T-helper 2 cell treated with Interferon-gamma antibody and Interleukin-4, amounts not matched to agents 100 ng/mL and 5 ng/mL, for 36 hours (primary cell): ENCODE data around the gene SORCS2. TPM values are rescaled to one million over a fixed set of nuclear protein-coding genes. Genes with fewer than 3 reads are reported as not detected.

Source experiments
- intact Hi-C: fragments of 100-400 bp; cut with micrococcal nuclease; formaldehyde crosslinking; loops from one replicate; pipeline ENCODE4 v1.15.1; 2023
- total RNA-seq: library from RNA; stranded (reverse); gene quantifications from 2 replicates; pipeline ENCODE4 v1.2.3, GENCODE V29; 2022

SORCS2 gene
- total RNA-seq, 1 donor from 2014 or later, result 0.05 TPM

DNA sequence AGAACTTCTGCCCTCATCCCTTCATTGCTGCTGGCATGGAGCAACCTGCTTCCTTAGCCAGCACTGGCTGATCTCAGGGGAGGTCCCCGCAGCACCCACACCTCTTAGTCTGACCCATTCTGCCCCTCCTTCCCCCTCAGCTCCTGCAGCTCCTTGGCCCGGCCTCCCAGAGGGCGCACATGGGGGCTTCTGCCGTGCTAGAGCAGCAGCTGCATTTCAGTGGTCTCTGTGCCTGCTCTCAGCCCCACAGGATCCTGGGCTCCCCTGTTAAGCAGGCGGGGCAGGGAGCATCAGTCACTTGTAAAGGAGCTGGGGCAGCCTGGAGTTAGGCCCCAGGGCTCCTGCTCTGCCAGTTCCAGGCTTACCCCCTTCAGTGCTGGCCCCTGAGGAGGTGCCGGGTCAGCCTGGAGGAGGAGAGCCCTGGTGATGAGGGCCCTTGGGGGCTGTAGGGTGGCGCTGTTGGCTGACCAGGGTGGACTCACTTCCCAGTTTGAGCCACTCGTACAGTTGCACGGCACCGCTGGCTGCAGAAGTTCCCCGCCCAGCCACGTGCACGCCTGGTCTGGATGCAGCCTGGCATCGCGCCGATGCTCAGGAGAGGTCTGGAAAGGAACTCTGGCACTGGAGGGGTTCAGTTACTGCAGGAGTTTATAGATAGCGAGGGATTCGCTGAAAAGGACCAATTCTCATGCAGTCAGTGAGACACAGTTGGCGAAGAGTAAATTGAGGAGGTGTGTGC, 327.5 kb downstream of the SORCS2 start:
- intact Hi-C loops, result no loop called here

DNA sequence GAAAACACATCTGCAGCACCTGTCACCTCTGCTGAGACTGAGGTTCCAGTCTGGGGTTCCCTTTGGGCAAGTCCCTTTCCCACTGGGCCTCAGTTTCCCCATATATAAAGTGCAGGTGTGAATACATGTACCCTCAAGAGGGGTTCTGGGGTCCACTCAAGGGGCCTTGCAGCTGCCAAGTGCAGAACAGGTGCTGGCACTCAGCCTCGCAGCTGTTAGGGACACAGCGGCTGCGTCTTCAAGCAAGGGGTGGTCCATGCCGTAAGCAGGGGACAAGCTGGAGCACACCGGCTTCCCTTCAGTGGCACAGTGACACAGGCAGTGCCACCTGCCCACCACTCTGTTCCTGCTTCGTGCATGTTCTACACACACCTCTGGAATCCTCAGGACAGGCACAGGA, 329.3 kb downstream of the SORCS2 start:
- intact Hi-C loops, result no loop called here

- intact Hi-C loops, result no loop called here
These were observed 330.3 kb downstream of the SORCS2 start for GRCh38 chr4:7522452-7523220.

DNA sequence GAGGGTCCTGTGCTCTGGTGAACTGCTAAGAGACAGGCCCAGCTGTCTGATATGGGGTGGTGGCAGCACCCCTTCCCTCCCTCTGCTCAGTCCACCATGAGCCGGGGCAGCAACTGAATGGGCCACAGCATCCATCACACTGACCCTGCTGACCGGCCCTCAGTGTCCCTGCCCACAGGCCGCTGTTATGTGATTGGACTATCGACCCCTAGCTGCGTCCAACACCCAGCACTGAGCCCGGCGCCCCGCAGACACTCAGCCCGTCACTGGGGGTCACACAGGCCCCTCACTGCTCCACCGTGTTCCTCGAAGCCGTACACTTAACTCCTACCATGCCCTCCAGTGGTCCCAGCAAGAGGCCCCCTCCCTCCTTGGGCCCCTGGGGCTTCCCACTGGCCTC, 331.2 kb downstream of the SORCS2 start:
- intact Hi-C loops, result no loop called here

- intact Hi-C loops, result no loop called here
These were observed 331.8 kb downstream of the SORCS2 start for GRCh38 chr4:7524064-7524682.

DNA sequence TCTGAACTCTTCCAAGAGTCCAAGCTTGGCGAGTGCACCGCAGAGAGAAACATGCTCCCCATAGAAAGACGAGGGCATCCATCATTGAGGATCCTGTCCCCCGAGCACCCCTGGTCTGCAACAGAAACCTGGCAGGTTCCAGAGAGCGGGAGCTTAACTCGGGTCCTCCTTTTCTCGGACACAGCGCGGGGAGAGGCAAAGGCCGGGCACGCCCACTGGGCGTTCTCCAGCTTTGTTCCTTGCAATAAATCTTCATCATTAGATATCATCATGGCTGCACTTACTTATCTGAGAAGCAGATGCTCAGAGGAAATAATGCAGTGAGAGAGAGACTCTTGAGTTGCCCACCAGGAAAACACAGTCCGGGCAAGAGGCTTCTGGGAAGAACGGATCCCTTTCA, 332.5 kb downstream of the SORCS2 start:
- intact Hi-C loops, result no loop called here

DNA sequence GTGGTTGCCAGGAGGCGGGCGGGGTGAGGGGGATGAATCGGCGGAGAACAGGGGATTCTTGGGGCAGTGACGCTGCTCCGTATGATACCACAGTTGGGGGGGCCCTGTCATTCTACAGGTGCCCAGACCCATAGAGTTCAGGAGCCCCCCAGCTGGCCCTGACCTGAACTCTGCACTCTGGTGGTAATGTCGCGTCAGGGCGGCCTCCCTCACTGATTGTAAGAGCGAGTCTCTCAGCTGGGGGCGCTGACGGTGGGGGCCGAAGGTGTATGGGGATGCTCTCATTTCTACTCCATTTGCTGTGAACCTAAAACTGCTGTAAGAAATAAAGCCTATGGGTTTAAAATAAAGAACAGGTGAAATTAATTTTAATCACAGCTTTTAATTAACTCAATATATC, 334.2 kb downstream of the SORCS2 start:
- intact Hi-C loops, result no loop called here

GRCh38 chr4:7526929-7527535, 334.7 kb downstream of the SORCS2 start:
- intact Hi-C loops, result no loop called here

- intact Hi-C loops, result no loop called here
These were observed 337.2 kb downstream of the SORCS2 start for GRCh38 chr4:7529368-7530080.

DNA sequence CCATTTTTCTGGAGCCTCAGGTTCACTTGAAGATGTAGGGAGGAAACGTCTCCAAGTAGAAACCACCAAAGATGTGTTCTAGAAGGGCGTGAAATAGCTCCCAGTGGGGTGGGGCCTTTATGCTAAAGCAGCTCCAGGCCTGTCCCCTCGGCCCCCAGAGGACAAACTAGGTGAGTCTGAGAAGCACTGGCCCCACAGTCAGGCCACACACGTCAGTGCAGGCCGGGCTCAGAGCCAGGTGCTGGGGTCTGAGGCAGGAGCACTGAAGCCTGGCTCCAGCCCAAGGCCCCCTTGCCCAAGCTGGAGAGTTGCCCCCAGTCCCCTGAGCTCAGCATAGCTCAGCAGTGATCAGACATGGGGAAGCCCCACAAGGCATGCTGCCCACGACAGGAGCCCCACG, 337.7 kb downstream of the SORCS2 start:
- intact Hi-C loops, result no loop called here

DNA sequence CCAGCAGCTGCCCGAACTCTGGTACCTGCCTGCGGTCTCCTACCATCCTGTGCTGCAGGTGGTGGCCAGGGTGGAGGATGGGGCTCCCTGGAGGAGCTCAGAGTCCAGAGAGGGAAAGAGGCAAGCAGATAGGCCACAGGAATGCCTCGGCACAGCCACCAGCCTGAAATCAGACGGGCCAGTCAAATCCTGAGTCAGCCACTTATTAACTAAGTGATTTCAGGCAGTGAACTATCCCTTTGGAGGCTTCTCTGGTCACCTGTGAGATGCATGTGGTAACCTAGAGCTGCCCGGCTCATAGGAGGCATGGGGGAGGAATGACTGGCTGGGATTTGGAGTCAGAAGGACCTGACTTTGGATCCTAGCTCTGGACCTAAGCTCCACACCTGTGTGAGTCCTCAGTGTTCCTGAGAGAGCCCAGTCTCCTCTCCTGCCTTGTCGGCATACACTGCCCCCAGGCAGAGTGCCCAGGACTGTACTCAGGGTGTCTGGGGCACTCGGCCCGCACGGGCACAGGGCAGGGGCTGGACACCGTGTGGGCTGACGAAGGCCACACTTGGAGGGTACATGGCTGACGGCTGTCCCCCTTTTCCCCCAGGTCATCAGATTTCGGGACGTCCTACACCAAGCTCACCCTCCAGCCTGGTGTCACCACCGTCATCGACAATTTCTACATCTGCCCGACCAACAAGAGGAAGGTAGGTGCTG, 338.7 kb downstream of the SORCS2 start:
- intact Hi-C loops, result no loop called here

GRCh38 chr4:7531640-7531994, 339.3 kb downstream of the SORCS2 start:
- intact Hi-C loops, result no loop called here

DNA sequence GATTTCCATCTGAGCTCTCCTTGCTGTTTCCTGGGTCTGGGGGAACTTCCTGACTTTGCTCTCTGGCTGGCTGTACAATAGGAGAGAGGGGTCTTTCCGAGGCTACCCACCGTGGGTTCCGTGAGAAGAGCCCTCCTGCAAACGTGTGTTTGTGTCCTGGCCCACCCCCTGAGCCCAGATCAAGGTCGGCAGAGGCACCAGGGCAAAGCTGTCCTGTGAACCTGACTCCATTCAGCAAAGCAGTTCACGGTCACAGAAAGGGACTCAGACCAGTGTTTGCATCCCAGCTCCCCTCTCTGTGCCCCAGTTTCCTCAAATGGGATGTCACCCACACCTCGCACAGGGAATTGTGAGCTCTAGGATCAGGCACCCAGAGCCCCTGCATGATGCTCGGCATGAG, 339.7 kb downstream of the SORCS2 start:
- intact Hi-C loops, result no loop called here

DNA sequence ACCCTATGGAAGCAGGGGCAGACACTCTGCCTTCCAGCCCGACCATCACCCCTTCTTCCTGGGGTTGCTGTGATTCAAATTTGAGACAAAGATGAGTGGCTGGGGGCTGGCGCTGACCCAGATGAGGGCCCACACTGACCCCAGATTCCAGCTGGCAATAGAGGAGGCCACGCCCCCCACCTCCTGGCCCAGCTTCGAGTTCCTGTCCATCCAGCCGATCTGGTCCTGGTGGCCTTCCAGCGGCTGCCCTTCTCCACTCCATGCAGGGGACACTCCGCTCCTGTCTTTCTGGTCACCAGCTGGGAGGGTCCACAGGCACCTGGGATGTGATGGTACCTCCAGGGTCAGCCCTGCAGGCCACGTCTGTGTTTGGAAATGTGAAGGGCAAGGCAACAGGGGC, 340.9 kb downstream of the SORCS2 start:
- intact Hi-C loops, result no loop called here

DNA sequence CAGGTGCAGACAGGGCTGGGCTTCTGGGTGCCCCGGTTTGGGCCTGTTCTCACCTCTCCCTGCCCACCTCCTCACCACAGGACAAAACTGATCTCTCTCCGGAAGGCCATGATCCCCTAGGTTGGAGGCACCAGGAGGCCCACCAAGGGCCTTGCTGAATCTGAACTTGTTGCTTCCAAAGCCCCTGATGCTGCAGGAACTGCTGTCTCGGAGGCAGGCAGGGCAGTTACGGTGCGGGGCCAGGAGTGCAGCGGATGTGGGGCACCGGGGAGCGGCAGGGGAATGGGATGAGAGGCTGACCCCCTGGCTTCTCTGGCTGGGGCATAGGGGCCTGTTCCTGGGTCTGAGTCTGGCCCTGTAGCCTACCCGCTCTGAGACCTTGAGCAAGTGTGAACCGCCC, 342.8 kb downstream of the SORCS2 start:
- intact Hi-C loops, result no loop called here

DNA sequence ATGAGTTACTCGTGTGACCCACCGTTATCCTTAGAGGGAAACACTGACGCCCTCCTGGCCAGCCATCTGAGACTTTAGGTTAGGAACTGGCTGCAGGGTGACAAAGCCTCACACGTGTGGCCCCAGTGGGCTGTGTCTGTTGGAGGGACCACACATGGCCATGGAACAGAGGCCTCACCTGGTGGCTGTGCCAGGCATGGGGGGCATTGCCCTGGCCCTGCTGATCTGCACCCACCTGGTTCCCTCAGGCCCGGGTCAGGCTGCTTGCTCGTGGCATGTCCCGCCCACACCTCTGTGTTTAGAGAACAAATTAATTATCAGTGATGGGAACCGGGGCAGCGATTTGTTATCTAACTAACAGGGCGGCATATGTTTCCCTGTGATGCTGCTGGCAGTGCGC, 343.3 kb downstream of the SORCS2 start:
- intact Hi-C loops, result no loop called here

DNA sequence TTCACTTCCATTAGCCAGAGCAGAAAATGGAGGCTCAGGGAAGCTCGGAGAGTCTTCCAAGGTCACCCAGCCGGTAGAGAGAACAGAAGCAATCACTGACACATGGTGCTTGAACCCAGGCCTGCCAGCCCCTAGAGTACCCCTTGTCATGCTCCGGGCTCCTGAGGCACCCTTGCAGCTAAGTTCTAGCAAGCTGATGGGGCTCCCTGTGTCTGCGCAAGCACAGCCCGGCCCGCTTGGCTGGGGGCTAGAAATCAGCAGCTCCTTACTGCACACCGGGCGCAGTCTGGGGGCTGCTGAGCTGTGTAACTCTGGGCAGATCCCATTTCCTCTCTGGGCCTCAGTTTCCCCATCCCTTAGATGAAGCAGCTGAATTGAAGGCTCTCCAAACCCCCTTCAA, 344.5 kb downstream of the SORCS2 start:
- intact Hi-C loops, result no loop called here

DNA sequence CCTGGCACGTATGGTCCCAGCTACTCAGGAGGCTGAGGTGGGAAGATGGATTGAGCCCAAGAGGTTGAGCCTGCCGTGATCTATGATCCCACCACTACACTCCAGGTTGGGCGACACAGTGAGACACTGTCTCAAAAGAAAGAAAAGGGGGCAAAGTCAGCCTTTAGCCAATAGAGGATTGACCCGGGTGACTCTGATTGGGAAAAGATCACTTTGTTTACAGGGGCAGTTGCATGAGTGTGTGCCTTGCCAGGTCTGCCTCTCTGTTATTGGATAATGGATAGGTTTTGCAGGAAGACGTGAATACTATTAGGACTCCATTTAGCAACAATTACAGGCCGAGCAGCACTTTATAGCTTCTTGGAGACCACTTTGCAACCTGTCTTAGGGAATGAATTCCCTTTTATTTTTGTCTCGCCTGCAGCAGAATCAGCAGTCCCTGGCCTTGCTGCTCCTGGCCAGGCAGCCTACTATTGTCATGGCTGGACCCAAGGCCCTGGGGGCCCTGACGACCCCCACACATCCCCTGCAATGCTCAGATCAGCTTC, 345.6 kb downstream of the SORCS2 start:
- intact Hi-C loops, result no loop called here

DNA sequence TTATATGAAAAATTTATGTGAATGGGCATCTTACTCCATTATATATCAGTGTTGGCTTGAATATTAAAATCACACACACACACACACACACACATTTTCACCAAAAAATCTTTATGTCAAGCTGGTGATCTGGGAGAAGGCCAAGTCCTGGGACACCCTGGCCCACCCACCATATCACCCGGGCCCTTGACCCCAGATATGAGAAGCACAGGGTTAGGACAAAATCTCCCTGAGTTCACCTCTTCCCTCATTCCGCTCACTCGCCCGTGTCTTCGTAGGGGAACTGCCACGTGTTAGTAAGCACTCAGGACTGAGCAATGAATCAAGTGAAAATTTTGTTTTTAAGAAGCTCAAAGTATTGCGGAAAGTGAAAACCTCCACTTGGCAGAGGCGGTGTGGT, 346.2 kb downstream of the SORCS2 start:
- intact Hi-C loops, result no loop called here

GRCh38 chr4:7539186-7539585, 346.8 kb downstream of the SORCS2 start:
- intact Hi-C loops, result no loop called here

- intact Hi-C loops, result no loop called here
These were observed 347.3 kb downstream of the SORCS2 start for GRCh38 chr4:7539659-7540058.
